ENCODE measurements around the gene TM9SF1. TPM values are rescaled to one million over a fixed set of nuclear protein-coding genes. Genes with fewer than 3 reads are reported as not detected.

TM9SF1 gene
- total and polyA plus RNA-seq, 2 of the 4 experiments (the other 2 are of a cell fraction), result 40.4 to 65.6 TPM

GRCh38 chr14:24186831-24187538, 8.3 kb downstream of the TM9SF1 start:
- BruUV-seq (replicated peaks), result no TSS peak
- in situ Hi-C loops (cut with MboI; ENCODE audit: low sequenced_read_pairs), result no loop called here
- 100% methylated on average over 3 of the region's 10 CpGs; no CpG with 5 or more reads in 1 of the 2 experiments for WGBS, 2 experiments (ENCODE audit: extremely low coverage in 2 of 2, insufficient read length in 1 of 2)
- Histone ChIP-seq H4K20me1 (ENCODE audit: insufficient read depth, low read length) (no peaks in the 10 kb centered on the region), H4K5ac (ENCODE audit: low read depth, low read length) (no peak overlapping the region), H3K9me1 (ENCODE audit: insufficient read depth, low read length) (peaks cover 18% of the 10 kb centered on the region), H3K23ac (ENCODE audit: low read depth, low read length) (no peak overlapping the region), H3K18ac (ENCODE audit: low read depth, low read length) (no peak overlapping the region), H2BK20ac (ENCODE audit: low read depth, low read length) (no peak overlapping the region), H4K91ac (ENCODE audit: insufficient read depth, low read depth, low read length) (no peak overlapping the region), H3K27me3 (ENCODE audit: control insufficient read depth, insufficient read depth, low read length) (no peaks in the 10 kb centered on the region), H3K36me3 (ENCODE audit: control insufficient read depth, insufficient read depth, low read length) (peaks cover 54% of the 10 kb centered on the region), H3K4me3 (ENCODE audit: insufficient read depth, low read depth, low read length) (no peak overlapping the region), H3K79me1 (ENCODE audit: low read depth in 1 of 2, low read length in 2 of 2) (peaks cover 17 to 59% of the 10 kb centered on the region in 2 experiments), H2AFZ (replicated peaks; ENCODE audit: low read length, poor library complexity) (no peak overlapping the region), H3K4me1 (ENCODE audit: control insufficient read depth, insufficient read depth, low read length) (peaks cover 4% of the 10 kb centered on the region), H3K4me2 (ENCODE audit: low read depth, low read length) (no peak overlapping the region), H2BK5ac (ENCODE audit: low read depth, low read length, poor library complexity, severe bottlenecking) (no peak overlapping the region), H3K56ac (ENCODE audit: extremely low read depth, insufficient read depth, low read length) (no peak overlapping the region), H3K9me3 (ENCODE audit: control insufficient read depth, insufficient read depth, low read length) (no peaks in the 10 kb centered on the region), H4K8ac (ENCODE audit: low read depth in 2 of 2, low read length in 2 of 2) (no peak overlapping the region), H3K9ac (ENCODE audit: low read depth, low read length) (no peak overlapping the region), H3K14ac (replicated peaks; ENCODE audit: low read depth, low read length) (no peak overlapping the region), H2AK5ac (ENCODE audit: low read depth, low read length) (no peak overlapping the region), H2BK15ac (ENCODE audit: low read depth, low read length) (no peak overlapping the region), H2BK120ac (ENCODE audit: low read depth, low read length) (no peak overlapping the region), H2AK9ac (replicated peaks; ENCODE audit: low read depth, low read length, poor library complexity) (peak overlapping the region; percentile 99), H3K27ac (ENCODE audit: insufficient read depth, low read length) (no peak overlapping the region), H3K4ac (ENCODE audit: low read depth, low read length) (no peak overlapping the region)
- ATAC-seq (ENCODE audit: low read depth) (no peak), DNase-seq (no peak)
- ChIA-PET POLR2A (ENCODE audit: unreplicated experiment) (no interaction called here), CTCF (no interaction called here)
- intact Hi-C loops (cut with micrococcal nuclease), result no loop called here
- dilution Hi-C loops (cut with HindIII; ENCODE audit: low sequenced_read_pairs, unreplicated experiment), result no loop called here
- TF ChIP-seq USF2 (IDR thresholded peaks at IDR 0.05; ENCODE audit: low read depth, low read length), result no peak
- TF ChIP-seq CHD1 (IDR thresholded peaks at IDR 0.05; ENCODE audit: low read depth, low read length), result no peak
- TF ChIP-seq CEBPB (IDR thresholded peaks at IDR 0.05; ENCODE audit: low read depth, low read length), result no peak
- no peak for TF ChIP-seq MXI1 (IDR thresholded peaks at IDR 0.05; ENCODE audit: borderline replicate concordance, low read depth, low read length)
- TF ChIP-seq RFX5 (IDR thresholded peaks at IDR 0.05; ENCODE audit: low read depth, low read length), result no peak
- TF ChIP-seq RCOR1 (IDR thresholded peaks at IDR 0.05; ENCODE audit: insufficient replicate concordance, low read length), result no peak
